RKO (cell line): Measurements from ENCODE around the gene PRPF40B.
A peak's percentile ranks its signal among the peaks of the same experiment; 100 is the strongest.
"Not testable (repeated sequence)": the region's sequence is repeated elsewhere in the genome, so short reads cannot be mapped to it uniquely, and the experiment has no call there.

Experiments
- DNase-seq: peaks from one replicate; pipeline ENCODE4 v3.0.0-alpha.2; 2016; ENCODE audit warnings: low spot score

Gene PRPF40B

DNA sequence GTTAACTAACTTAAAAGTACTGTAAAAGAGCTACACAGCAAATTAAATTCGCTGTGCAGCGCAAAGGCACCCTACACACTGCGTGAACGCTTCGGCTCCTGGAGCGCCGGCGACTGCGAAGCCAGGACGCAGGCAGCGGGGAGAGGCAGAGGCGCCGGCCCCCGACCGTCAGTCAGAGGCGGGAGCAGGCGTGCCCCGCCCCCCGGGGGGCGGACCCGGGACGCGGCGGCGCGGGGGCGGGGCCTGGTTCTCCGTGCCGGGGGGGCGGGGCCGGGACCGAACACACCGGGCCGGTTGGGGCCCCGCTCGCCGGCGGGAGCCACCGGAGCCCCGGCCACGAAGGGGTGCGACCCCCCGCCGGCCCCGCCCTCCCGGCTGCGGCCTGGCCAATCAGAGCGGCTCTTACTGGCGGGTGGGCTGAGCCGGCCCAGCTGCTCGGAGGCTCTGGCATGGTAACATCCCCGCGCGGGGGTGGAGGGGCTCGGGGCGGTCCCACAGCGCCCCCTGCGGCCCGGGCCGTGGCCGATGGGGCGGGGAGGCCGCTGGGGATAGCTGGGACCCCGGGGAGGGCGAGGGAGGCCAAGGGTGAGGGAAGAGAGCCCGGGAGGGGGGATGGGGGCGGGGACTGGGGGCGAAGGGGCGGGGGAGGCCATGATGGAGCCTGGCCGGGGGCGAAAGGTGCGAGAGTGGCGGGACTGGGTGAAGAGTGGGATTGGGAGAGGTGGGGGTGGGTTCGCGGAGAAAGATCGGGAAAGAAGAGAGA lies at the start of gene PRPF40B:
PRPF40B (plus strand) TSS at position 420 of the 763 bp plus-strand sequence; CDS start at position 450, 30 bp downstream.
- peak; percentile 87 for DNase-seq

DNA sequence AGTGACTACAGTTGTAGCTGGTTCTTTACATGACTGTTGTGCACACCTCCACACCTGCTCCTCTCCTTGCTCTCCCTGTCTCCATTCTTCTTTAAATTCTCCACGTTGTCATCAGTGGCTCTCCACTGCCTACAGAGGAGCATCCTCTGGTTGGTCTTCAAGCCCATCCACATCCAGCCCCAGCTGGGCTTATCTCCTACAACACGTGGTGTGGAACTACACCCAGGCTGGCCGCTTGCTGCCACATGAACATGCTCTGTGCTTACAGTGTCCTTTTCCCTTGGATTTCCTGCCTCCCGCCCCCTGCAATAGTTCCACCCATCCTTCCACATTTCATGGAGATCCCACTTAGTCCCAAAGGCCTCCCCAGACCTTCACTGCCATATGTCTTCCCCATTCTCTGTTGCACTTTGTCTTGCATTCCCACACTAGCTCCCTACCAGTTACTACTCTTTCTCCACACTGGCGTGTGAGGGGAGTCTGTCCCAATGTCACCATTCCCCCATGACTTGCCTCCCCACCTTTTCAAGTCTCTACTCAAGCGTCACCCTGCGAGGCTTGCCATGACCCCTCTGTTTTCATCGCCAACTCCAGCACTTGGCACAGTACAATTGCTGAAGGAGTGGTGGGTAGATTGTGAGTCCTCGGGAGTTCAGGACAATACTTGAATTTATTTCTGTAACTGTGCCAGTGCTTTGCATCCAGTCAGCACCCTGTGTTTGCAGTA lies 45.6 kb upstream of the PRPF40B start:
- DNase-seq, result no peak

GRCh38 chr12:49578471-49579112 lies 44.8 kb upstream of the PRPF40B start:
- DNase-seq, result no peak

DNA sequence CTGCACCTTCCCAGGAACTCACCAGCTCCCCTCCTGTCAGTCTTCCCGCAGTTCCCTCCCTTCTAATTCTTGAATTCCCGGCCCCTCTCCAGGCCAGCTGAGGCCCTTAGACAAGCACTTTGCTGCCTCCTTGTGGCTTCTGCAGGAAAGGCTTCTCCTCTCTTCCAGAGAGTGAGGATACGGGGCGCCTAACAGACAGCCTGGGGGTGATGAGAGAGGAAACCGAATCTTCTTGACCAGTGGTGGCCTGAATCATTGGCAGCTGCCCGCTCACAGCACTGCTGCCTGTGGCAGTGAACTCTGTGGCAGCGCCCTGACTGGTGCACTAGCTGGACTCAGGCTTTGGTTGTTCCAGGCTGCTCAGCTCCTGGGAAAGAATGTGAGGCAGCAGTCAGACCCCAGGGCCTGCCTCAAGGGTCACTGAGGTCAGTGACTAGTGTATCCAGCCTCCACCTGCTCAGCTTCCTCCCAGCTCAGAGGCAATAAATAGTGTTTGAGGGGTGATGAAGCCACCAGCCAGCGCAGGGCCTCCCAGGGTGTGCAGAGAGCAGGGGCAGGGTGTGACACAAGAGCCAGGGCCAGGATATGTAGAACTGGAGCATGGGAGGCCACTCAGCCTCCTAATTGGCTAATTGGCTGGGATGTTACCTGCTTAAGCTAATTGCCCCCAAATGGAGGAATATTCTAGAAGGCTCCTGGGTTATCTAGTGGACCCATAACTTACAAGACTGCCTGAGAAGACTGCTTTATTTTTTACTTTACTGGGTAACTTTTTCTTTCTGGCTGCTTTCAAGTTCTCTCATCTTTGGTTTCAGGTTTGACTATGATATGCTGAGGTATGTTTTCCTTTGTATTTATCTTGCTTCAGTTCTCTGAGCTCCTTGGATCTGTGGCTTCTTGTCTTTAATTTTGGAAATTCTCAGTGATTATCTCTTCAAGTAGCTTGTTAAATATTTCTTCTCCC lies 42.5 kb upstream of the PRPF40B start:
- DNase-seq, result peak; percentile 61

DNA sequence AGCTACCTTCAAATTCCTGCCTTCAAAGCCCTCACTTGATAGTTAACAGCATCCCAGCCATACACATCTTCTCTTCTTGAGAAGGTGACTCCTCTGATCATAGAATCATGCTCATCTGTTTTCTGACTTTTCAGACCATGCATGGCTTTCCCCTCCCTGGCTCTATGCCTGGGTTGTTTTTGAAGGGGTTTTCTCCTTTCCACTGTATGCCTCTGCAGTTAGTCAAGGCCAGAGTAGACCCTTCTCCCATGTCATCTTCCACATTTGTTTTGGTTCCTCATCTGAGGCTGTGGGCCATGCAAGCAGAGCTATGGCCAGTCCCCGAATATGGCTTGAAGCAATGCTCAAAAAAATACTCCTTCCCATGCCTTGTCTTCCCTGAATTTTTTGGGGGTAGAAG lies 41.2 kb upstream of the PRPF40B start:
- no peak for DNase-seq

DNA sequence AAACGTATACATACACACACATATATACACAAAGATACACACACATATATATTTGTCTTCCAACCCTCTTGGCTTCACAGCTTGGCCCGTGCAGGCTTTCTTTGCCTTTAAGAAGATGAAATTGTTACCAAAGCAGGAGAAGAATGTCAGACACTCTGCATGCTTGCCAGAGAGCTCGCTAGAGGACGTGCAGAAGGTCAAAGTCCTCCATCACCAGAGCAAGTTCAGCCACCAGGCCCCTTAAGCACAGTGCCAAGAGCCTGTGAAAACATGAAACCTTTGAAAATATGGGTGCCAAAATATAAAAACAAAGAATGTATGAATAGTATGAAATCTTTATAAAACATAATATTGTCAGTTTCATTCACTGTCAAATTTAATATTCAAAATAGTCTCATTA lies 40.5 kb upstream of the PRPF40B start:
- DNase-seq, result no peak

DNA sequence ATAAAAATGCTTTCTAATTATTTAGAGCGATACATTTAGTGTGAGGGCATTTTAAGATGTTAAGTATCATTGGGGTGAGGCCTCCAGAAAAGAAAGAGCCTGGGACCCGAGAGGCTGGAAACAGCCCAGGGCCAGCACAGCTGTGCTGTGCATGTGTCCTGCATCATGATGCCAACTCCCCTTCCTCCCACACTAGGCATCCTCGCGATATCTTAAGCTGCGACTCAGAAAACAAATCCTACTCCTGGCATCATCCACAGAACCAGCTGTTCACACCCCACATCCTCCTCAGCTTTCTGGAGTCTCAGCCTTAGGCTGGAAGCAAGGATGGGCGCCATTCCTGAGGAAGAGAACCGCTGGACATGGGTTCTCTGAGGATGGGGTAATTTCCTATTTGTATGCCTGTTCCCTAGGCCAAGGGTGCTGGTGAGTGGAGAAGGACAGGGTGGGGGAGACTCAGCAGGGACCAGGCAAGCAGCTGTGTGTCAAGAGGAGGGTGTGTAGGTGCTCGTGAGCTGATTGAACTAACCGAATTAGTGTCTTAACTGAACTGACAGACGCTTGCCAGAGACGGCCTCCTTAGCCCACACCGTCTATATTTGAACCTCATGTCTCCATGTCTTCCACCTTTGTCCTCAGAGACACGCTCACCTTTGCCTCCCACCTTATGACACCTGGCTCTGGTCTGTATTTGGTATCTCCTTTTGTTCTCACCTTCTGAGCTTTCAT lies 39.8 kb upstream of the PRPF40B start:
- no peak for DNase-seq

- DNase-seq, result no peak
Measured at GRCh38 chr12:49584591-49584990, 38.8 kb upstream of the PRPF40B start.

GRCh38 chr12:49585477-49586459 lies 37.6 kb upstream of the PRPF40B start:
- no peak for DNase-seq

DNA sequence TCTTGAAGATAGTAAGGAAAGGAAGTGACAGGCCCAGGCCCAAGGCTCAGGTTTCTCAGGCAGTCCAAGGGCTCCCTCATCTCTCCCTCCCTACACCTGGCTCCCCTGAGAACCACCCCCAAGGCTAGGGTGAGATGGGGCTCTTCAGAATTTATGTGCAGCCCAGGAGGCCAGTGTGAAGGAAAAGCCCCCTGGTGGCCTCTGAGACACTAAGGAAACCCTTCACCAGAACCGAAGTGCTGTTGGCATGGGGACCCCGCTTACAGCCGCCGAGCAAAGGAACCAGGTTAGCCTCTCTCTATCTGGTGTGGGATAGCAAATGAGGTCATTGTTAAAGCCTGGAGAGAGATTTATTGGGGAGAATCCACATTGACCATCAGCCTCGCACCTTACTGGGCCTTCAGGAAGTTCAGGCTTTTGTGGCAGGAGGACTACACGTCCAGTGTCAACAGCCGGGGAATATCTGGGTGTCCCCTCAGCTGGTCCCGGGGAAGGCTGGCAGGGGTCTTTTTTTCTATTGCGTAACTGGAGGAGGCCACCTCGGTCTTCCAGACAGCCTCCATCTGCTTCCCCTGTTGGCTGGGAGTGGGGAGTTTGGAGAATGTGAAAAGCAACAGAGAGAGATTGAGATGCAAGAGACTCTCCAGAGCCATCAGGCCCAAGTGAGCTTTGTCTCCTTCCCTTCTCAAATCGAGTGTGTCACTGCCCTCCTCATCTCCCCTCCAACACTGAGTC lies 36.0 kb upstream of the PRPF40B start:
- no peak for DNase-seq

GRCh38 chr12:49588281-49588680 lies 35.1 kb upstream of the PRPF40B start:
- no peak for DNase-seq

DNA sequence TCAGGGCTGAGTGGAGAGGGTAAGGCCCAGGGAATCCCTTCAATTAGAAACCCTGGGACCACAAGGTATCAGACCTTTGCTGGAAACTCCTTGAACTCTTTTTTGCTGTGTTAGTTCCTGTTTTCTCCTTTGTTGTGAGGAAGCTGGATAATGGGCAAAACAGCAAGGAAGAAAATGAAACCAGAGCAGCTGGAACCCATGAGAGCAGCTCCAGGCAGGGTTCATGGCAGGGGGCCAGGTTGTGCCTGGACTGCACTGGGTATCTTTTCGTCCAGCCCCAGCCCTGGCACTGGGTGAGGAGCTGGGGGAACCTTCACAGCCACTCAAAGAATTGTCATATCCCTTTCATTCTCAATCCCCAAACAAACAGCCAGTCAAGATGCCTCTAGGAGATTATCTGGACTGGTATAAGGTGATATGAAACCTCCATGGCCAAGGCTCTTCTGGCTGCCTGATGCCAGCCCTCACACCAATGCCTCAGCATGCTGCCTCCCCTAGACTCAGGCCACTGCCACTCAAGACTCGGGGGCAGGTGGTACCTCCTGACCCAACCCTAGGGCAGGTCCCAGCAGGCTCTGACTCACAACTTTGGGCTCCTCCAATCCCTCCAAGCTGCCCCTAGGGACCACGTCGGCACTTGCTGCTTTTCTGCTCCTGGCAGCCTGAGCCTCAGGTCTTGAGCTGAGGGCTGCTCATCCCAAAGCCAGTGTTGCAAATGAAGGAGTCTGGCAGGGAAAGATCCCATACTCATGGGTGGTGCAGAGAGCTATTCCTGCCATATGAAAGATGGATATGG lies 34.4 kb upstream of the PRPF40B start:
- no peak for DNase-seq

- no peak for DNase-seq
Measured at GRCh38 chr12:49598527-49598926, 24.8 kb upstream of the PRPF40B start.

- DNase-seq, result no peak
Measured at GRCh38 chr12:49599961-49600360, 23.4 kb upstream of the PRPF40B start.

GRCh38 chr12:49603721-49604120 lies 19.6 kb upstream of the PRPF40B start:
- no peak for DNase-seq

GRCh38 chr12:49604856-49605255 lies 18.5 kb upstream of the PRPF40B start:
- no peak for DNase-seq

- DNase-seq, result not testable (repeated sequence)
Measured at GRCh38 chr12:49605539-49605938, 17.8 kb upstream of the PRPF40B start, which contains the start of gene FAM186B. Gene FAM186B (minus strand): TSS chr12:49605639. CDS start chr12:49605477, 162 bp downstream.
